GM21786 (cell line): ENCODE data around the gene MT1X.

Experiments used
- ATAC-seq: cut with Tn5 transposase; IDR thresholded peaks from one replicate; pipeline ENCODE4 v1.9.1; 2021; ENCODE audit not compliant: unreplicated experiment

MT1X gene

GRCh38 chr16:56675685-56676210 lies 6.5 kb upstream of the MT1X start:
- ATAC-seq: no peak

GRCh38 chr16:56677474-56677873 lies 4.8 kb upstream of the MT1X start:
- no peak for ATAC-seq

- ATAC-seq: no peak
Observed at GRCh38 chr16:56679078-56679730, 3.1 kb upstream of the MT1X start.

GRCh38 chr16:56679818-56680217 lies 2.5 kb upstream of the MT1X start:
- ATAC-seq: no peak

GRCh38 chr16:56682703-56683397 lies 580 bp downstream of the MT1X start:
- ATAC-seq: no peak

- no peak for ATAC-seq
Observed at GRCh38 chr16:56683424-56684172, 1.3 kb downstream of the MT1X start.

GRCh38 chr16:56684256-56684925 lies 2.1 kb downstream of the MT1X start:
- ATAC-seq: no peak

- no peak for ATAC-seq
Observed at GRCh38 chr16:56684926-56685590, 2.8 kb downstream of the MT1X start.

GRCh38 chr16:56686758-56687157 lies 4.5 kb downstream of the MT1X start:
- ATAC-seq: no peak

GRCh38 chr16:56688762-56689161 lies 6.5 kb downstream of the MT1X start:
- ATAC-seq: no peak

- ATAC-seq: no peak
Observed at GRCh38 chr16:56689171-56689570, 6.9 kb downstream of the MT1X start.

GRCh38 chr16:56690420-56691122 lies 8.3 kb downstream of the MT1X start:
- ATAC-seq: no peak

- ATAC-seq: no peak
Observed at GRCh38 chr16:56691885-56692284, 9.6 kb downstream of the MT1X start.

GRCh38 chr16:56695246-56695645 lies 13.0 kb downstream of the MT1X start:
- ATAC-seq: no peak

- no peak for ATAC-seq
Observed at GRCh38 chr16:56697456-56698155, 15.3 kb downstream of the MT1X start.

- no peak for ATAC-seq
Observed at GRCh38 chr16:56700195-56700594, 17.9 kb downstream of the MT1X start.

GRCh38 chr16:56700631-56701030 lies 18.4 kb downstream of the MT1X start:
- ATAC-seq: no peak

GRCh38 chr16:56701534-56701933 lies 19.3 kb downstream of the MT1X start:
- ATAC-seq: no peak

- ATAC-seq: no peak
Observed at GRCh38 chr16:56702836-56703235, 20.6 kb downstream of the MT1X start.
